Stimulated activated CD8-positive, alpha-beta memory T cell treated with anti-CD3 and anti-CD28 coated beads, Interleukin-7, amount 100 ng/mL, for 1 hour (primary cell): ENCODE results near the gene EGLN2.
"Not testable (repeated sequence)": the region's sequence is repeated elsewhere in the genome, so short reads cannot be mapped to it uniquely, and the experiment has no call there.

Experiments used
- DNase-seq, 2 donors: peaks; one replicate each; pipeline ENCODE4 v3.0.0-alpha.2; 2020; ENCODE audit warnings: low read depth in 2 of 2

Gene EGLN2

DNA sequence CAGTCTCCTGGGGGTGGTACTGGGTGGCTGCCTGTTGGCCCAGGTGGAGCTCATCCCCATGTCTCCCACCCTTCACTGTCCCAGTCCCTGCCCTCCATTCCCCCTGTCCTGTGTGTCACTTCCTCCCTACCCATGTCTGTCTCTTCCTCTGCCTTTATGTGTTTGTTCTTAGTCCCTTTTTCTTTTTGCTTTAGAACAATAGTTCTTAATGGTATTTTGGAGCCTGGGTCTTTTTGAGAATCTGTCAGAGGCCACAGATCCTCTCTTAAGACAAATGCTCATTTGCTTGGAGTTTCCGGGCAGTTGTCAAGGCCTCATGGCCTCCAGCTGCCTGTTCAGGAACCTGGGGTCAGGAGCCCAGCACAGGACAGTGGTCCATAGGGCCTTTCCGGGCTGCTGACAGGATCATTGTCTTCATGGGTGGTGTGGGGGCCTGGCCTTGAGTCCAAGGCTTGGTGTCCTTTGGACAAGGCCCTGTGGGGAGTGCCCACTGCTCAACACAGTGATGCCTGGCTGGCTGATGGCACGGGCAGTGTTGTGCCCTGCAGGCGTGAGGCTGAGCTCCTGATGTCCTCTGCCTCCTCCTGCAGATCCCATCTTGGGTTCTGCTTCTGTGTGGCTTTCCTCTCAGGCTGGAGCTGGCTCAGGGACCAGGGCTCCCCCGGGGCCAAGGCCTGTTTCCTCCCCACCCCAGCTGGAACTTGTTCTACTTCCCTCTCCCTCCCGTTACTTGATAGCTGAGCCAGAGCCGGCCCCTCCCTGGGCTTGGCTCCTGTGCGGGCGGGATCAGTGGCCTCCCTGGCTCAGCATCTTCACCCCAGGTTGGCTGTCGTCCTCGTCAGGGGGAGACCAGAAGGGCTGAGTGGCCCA is 3.5 kb downstream of the EGLN2 start:
- no peak for DNase-seq

GRCh38 chr19:40803170-40803856 is 4.3 kb downstream of the EGLN2 start:
- DNase-seq = no peak

DNA sequence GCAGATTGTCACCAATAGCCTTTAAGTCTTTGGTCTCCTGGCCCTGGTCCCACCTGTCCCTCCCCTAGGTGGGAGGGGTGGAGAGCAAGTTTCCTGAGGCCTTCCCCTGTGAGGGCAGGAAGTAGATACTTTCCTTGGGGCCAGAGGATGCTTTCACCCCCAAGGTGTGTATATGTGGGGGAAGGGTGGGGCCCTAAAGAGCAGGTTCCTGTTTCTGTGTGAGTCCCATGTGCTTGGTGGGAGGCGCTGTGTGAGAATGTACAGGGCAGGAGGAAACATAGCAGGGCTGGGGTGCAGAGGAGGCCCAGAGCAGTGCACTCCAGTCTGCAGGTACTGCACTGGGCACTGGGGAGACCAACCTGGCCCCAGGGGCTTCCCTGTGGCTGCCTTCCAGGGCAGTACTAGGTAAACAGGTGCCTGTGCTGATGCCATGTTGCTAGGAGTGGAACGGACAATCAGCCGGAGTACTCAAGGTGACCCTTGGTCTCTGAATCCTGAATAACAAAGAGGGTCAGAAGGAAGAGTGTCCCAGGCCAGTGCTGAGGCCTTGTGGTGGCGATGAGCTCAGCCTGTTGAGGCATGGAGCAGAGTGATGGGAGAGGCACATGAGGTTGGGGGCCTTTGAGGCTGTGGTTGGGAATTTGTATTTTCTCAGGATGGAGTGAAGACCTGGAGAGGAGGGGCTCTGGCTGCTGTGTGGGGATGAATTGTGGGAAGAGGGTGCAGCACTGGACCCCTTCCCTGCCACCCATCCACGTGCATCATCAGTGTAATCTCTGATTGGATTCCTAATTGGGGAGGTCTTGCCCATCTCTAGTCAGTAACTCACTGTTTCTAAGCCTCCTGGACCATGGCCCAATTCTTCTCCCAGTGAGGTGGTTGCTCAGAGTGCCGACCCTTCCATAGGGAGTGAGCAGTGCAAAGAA is 5.1 kb downstream of the EGLN2 start:
- no peak for DNase-seq

GRCh38 chr19:40804783-40805242 is 5.8 kb downstream of the EGLN2 start:
- no peak for DNase-seq

- no peak for DNase-seq
Observed at GRCh38 chr19:40805258-40805868, 6.4 kb downstream of the EGLN2 start.

- DNase-seq = peak; percentile 48 to 52
Observed at GRCh38 chr19:40806423-40807146, 7.6 kb downstream of the EGLN2 start.

DNA sequence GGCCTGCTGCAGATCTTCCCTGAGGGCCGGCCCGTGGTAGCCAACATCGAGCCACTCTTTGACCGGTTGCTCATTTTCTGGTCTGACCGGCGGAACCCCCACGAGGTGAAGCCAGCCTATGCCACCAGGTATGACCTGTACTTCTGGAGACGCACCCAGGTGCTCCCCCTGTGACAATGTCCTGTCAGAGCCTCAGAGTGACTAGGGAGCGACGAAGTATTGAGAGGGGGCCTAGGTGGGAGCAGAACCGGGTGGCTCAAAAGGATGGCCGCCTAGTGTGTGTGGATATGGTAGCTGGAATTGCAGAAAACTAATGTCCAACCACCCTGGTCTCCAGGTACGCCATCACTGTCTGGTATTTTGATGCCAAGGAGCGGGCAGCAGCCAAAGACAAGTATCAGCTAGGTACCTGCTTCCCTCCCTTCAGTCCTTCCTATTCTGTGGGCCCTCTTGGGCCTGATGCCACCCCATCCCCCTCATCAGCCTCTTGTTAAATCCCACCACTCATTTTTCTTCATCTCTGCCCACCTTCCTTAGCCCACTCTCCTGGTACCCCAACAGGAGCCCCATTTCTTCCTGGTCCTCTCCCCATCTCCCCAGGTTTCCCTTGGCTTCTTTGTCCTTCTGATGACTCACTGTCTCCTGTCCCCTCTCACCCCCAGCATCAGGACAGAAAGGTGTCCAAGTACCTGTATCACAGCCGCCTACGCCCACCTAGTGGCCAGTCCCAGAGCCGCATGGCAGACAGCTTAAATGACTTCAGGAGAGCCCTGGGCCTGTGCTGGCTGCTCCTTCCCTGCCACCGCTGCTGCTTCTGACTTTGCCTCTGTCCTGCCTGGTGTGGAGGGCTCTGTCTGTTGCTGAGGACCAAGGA is 8.4 kb downstream of the EGLN2 start:
- no peak for DNase-seq

GRCh38 chr19:40808021-40808325 is 9.0 kb downstream of the EGLN2 start:
- DNase-seq = no peak

- DNase-seq = no peak
Observed at GRCh38 chr19:40808497-40808896, 9.5 kb downstream of the EGLN2 start.

DNA sequence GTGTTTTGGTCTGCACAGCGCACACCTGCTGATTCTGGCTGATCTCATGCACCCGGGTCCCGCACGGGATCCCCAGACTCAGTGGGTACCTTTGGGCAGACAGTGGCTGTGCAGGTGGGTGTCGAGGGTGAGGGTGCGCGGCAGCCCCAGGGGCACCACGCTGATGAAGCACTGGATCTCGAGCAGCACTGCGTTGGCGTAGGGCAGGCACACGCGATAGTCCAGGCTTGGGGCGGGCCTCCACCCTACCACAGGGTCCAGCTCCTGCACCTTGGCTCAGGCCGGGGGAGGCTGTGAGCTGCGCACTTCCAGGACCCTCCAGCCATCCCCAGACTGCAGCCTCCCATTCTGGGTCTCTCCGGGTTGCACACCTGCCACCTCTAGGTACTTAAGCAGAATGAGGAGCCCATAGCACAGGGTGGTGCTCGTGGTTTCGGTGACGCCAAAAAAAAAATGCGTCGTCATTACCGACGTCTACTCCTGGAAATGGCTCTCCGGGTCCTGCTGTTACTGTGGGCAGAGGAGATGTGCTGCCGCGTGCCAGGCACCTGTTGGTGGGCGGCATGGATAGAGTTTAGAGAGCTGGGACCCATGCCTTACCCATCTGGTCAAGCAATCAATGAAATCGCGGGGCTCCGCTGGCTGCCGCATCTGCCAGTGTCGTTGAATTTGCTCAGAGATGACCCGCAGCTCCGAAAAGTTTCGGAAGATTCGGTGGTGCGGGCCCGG is 10.5 kb downstream of the EGLN2 start:
- DNase-seq = no peak

DNA sequence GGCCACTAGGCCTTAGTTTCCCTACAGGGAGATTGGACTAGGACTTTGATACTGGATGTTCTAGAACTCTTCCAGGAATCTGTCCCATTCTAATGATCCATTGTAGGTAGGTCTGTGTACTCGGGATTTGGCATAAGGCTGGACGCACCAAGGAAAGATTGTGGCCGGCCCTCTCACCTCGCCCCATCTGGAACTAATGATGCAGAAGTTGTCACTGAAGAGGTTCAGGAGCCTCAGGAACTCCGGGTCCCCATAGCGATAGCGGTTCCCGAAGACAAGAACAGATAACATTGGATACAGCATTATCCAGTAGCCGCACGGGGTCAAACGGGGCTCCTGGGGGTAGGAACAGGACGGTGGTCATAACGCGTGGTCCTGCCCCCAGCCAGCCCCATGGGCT is 11.2 kb downstream of the EGLN2 start:
- DNase-seq = no peak

DNA sequence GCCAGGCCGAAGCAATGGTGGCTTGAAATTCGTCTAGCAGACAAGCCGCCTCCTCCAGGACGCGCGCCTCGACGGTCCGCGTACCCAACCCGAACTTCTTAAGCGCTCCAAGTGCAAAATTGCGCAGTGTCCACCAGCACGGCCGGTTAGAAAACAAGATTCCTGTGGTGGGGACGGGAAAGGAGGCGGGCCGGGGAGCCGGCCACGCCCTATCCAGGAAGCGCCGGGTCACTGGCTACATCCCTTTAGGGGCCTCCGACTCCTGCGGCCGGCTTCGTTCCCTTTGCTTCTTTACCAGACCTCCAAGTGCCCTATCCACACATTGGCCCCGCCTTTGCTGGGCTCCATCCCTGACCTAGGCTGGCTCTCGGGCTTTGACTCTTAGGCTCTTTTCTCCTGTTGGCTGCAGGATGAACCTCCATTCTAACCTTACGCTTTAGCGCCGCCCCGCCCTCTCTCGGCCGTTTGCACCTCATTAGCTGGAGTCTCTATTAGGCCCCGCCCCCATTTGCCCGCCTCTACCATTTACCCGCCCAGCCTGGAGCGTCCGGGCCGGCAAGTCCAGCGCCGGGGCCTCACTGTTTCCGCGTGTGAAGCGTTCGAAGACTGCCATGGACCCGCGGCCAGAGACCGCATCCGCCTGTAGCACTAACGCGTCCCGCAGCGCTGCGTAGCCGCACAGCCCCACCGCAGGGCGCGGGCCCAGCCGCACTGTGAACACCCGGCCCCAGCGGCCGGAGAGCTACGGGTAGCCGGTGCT is 11.8 kb downstream of the EGLN2 start:
- not testable (repeated sequence) for DNase-seq

DNA sequence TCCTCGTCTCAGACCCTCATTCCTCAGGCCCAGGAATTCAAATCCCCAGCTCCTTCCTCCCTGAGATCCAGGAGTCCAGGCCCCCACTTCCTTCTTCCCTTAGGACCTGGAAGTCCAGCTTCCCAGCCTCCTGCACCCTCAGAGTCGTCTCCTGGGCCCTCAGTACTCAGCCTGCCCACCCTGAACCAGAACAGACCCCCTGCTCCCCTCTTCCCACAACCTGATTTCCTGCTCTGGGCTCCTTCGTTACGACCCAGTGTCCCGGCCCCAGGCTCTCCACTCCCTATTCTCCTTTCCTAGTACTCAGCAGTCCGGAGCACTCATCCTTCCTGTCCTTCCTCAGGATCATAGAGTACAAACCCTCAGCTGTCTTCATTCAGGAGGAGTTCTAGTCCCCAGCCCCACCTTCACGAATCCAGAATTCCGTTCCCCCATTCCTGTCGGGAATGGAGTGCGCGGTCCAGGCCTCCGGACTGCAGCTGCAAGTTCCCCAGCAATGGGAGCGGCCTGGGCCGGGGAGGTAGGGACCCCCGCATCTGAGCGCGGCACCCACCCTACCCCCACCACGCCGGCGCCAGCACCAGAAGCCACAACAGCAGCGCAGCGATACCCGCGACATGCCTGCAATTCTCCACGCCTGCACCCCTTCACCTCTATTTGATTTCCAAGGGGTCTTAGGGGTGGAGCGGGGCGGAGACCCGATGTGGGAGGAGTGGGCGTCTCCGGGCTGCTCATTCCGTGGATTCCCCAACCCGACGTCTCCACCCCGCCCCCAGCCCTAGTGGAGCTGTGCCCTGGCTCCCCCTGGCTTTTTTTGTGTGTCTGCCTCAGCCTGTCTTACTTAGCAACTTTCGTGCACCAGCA is 12.7 kb downstream of the EGLN2 start:
- DNase-seq = no peak

DNA sequence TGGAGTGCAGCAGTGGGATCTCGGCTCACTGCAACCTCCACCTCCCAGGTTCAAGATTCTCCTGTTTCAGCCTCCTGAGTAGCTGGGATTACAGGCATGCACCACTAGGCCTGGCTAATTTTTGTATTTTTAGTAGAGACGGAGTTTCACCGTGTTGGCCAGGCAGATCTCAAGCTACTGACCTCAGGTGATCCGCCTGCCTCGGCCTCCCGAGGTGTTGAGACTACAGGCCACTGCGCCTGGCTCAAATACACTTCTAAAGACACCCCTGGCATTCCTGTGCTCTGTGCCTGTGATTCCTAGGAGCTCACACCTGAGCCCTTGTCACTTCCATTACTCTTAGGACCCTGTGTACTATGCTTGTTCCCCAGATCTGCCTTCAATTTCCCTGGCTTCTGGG is 13.6 kb downstream of the EGLN2 start:
- DNase-seq = not testable (repeated sequence)

DNA sequence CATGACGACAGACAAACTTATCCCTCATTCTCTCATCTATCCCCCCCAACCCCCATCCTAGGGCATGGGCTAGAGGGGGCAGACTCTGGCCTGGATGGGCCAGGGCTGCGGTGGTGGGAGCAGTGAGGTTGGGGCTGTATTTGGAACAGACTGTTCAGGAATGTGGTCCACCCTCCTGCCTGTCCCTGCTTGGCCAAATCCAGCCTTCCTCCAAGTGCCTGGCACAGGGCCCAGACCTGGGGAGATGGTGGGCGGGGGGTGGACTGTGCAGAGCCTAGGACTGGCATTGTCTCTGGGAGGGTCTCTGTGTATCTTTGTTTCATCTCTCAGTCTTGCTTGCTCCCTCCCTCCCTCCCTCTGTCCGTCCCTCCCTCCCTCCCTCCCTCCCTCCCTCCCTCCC is 14.2 kb downstream of the EGLN2 start:
- DNase-seq = no peak

DNA sequence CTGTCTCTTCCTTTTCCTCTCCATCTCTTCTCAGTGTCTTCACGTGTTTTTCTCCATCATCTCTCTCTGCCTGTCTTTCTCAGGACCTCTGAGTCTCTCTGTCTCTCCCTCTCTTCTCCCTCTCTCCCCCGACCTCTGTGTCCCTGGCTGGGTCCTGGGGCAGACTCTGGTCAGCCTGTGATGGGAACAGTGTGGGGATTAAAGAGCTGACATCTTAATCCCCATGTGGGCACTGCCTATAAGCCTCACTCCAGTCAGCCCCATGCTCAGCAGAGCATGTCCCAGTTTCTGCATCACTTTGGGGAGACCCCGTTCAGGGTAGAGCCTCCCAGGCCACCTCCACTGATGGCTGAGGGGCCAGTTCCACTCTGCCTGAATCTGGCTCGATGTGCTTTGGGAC is 16.2 kb downstream of the EGLN2 start:
- no peak for DNase-seq

- DNase-seq = peak; percentile 50 to 52
Observed at GRCh38 chr19:40818480-40819399, 19.7 kb downstream of the EGLN2 start.
